A673 (cell line): ENCODE data around the gene DGKQ. TPM values are rescaled to one million over a fixed set of nuclear protein-coding genes. Genes with fewer than 3 reads are reported as not detected.
"Not testable (repeated sequence)": the region's sequence is repeated elsewhere in the genome, so short reads cannot be mapped to it uniquely, and the experiment has no call there.

Experiments used
- BruUV-seq: library from RNA; stranded (reverse); fragments of 400-500 nt; replicated peaks from 2 replicates; lab custom pipeline; 2021; lab: Mats Ljungman, UMichigan
- CTCF ChIA-PET: fragments of 300-600 bp; sonication (Branson Sonifier 250); formaldehyde crosslinking; loops from one replicate; lab custom pipeline; 2022; ENCODE audit warnings: antibody characterized with exemption; lab: Charles Lee
- POLR2A ChIA-PET: fragments of 300-600 bp; sonication (Branson Sonifier 250); formaldehyde crosslinking; loops from one replicate; lab custom pipeline; 2022; ENCODE audit warnings: antibody characterized with exemption; ENCODE audit not compliant: low non-redundant PET; lab: Charles Lee
- DNase-seq: peaks from one replicate; pipeline ENCODE4 v3.0.0-alpha.2; 2015; ENCODE audit warnings: low spot score
- H3K27ac ChIP-seq: fragments of 200-600 bp; sonication (generic); 2 replicates; pipeline ENCODE4 v1.5.1; 2016; ENCODE audit warnings: mixed run types, low read depth, mild to moderate bottlenecking, mixed read lengths, antibody characterized with exemption, low read length; ENCODE audit not compliant: poor library complexity, severe bottlenecking
- H3K27me3 ChIP-seq: fragments of 200-600 bp; sonication (generic); replicated peaks from 2 replicates; pipeline ENCODE4 v1.6.1; 2017; ENCODE audit warnings: mixed run types, low read depth, mild to moderate bottlenecking, mixed read lengths, antibody characterized with exemption, low read length; ENCODE audit not compliant: insufficient read depth, poor library complexity
- H3K36me3 ChIP-seq: fragments of 200-600 bp; sonication (generic); 2 replicates; pipeline ENCODE4 v1.6.1; 2016; ENCODE audit warnings: mixed run types, mild to moderate bottlenecking, mixed read lengths, antibody characterized with exemption, low read length; ENCODE audit not compliant: insufficient read depth, poor library complexity, severe bottlenecking
- H3K4me1 ChIP-seq: fragments of 200-600 bp; sonication (generic); 2 replicates; pipeline ENCODE4 v1.6.1; 2017; ENCODE audit warnings: mixed run types, mild to moderate bottlenecking, mixed read lengths, antibody characterized with exemption, low read length; ENCODE audit not compliant: insufficient read depth, poor library complexity, severe bottlenecking
- H3K4me3 ChIP-seq: fragments of 200-600 bp; sonication (generic); 2 replicates; pipeline ENCODE4 v1.5.1; 2016; ENCODE audit warnings: low read depth, mixed run types, mild to moderate bottlenecking, mixed read lengths, low read length; ENCODE audit not compliant: poor library complexity, severe bottlenecking
- H3K9me3 ChIP-seq: fragments of 200-600 bp; sonication (generic); 2 replicates; pipeline ENCODE4 v1.6.1; 2016; ENCODE audit warnings: mixed run types, low read depth, mild to moderate bottlenecking, mixed read lengths, antibody characterized with exemption, low read length; ENCODE audit not compliant: poor library complexity, severe bottlenecking
- EZH2 ChIP-seq: fragments of 200-600 bp; sonication (generic); IDR thresholded peaks from 2 replicates; pipeline ENCODE4 v1.6.1; 2017; ENCODE audit warnings: borderline replicate concordance, low read depth, mild to moderate bottlenecking, mixed read lengths, antibody characterized with exemption, low read length; ENCODE audit not compliant: poor library complexity, severe bottlenecking
- intact Hi-C: fragments of 100-400 bp; cut with micrococcal nuclease; formaldehyde crosslinking; loops from one replicate; pipeline ENCODE4 v1.10.0; 2022; ENCODE audit not compliant: unreplicated experiment
- total RNA-seq: library from RNA; stranded (reverse); gene quantifications from 2 replicates; pipeline ENCODE4 v1.2.3, GENCODE V29; 2021
- TF ChIP-seq, protein P1 (sequence below): fragments of 300-800, 200-600 bp; sonication (generic); conservative IDR thresholded peaks from 2 replicates; pipeline ENCODE4 v1.5.1; 2017; ENCODE audit warnings: low read depth, mild to moderate bottlenecking, antibody characterized with exemption, low read length, moderate library complexity, mixed read lengths

The DGKQ gene
- total RNA-seq, 1 experiment from 2014 or later = 8.8 TPM

DNA sequence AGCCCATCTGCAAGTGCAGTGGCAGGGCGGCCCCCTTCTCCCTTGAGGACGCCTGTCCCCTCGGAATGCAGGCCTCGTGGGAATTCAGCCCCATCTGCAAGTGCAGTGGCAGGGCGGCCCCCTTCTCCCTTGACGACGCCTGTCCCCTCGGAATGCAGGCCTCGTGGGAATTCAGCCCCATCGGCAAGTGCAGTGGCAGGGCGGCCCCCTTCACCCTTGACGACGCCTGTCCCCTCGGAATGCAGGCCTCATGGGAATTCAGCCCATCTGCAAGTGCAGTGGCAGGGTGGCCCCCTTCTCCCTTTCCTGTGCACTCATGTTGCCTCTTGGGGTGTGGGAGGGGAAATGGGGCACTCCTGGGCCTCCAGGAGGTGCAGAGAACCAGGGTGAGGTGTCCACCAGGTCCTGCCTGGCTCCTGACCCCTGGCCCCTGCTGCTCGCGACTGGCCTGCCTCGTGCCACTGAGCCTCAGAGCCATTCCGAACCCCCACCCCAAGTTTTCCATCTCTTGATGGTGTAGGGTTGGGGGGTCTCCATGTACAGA, 26.6 kb upstream of the DGKQ start:
- no peaks in the 10 kb centered on the region for H3K36me3 ChIP-seq
- H3K27me3 ChIP-seq = peaks cover 85% of the 10 kb centered on the region
- no peak for TF ChIP-seq EZH2
- TF ChIP-seq, protein P1, sequence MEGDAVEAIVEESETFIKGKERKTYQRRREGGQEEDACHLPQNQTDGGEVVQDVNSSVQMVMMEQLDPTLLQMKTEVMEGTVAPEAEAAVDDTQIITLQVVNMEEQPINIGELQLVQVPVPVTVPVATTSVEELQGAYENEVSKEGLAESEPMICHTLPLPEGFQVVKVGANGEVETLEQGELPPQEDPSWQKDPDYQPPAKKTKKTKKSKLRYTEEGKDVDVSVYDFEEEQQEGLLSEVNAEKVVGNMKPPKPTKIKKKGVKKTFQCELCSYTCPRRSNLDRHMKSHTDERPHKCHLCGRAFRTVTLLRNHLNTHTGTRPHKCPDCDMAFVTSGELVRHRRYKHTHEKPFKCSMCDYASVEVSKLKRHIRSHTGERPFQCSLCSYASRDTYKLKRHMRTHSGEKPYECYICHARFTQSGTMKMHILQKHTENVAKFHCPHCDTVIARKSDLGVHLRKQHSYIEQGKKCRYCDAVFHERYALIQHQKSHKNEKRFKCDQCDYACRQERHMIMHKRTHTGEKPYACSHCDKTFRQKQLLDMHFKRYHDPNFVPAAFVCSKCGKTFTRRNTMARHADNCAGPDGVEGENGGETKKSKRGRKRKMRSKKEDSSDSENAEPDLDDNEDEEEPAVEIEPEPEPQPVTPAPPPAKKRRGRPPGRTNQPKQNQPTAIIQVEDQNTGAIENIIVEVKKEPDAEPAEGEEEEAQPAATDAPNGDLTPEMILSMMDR = no peak
- intact Hi-C loops = no loop called here
- H3K27ac ChIP-seq = no peak overlapping the region
- CTCF ChIA-PET = no interaction called here
- DNase-seq = no peak
- no TSS peak for BruUV-seq
- peaks cover 13% of the 10 kb centered on the region for H3K4me1 ChIP-seq
- no peak overlapping the region for H3K4me3 ChIP-seq
- POLR2A ChIA-PET = no interaction called here
- H3K9me3 ChIP-seq = no peaks in the 10 kb centered on the region

DNA sequence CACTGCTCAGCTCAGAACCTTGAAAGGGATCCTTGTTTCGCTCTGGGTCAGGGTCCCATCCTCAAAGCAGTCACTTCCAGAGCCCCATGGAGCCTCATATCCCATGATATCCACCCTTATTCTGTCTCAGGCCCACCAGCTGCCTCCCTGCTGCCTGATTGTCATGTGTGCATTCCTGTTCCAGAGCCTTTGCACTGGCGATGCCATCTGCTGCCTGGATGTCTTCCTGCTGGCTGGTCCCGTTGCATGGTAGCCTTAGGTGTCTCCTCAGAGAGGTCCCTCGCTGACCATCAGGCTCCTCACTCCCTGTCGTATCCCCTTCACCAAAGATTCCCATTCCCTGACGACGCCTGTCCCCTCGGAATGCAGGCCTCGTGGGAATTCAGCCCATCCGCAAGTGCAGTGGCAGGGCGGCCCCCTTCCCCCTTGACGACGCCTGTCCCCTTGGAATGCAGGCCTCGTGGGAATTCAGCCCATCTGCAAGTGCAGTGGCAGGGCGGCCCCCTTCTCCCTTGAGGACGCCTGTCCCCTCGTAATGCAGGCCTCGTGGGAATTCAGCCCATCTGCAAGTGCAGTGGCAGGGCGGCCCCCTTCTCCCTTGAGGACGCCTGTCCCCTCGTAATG, 26.0 kb upstream of the DGKQ start:
- intact Hi-C loops, BruUV-seq, H3K9me3 ChIP-seq, H3K27ac ChIP-seq, POLR2A ChIA-PET, H3K4me3 ChIP-seq, H3K36me3 ChIP-seq: not testable (repeated sequence)
- Histone ChIP-seq H3K27me3 (peaks cover 79% of the 10 kb centered on the region), H3K4me1 (peaks cover 13% of the 10 kb centered on the region)
- CTCF ChIA-PET = interaction anchor here (0.8 kb wide), 1 partner anchor 357 kb away, joined by 3 read pairs; no protein-coding TSS in a partner anchor
- peak; percentile 42 for DNase-seq

DNA sequence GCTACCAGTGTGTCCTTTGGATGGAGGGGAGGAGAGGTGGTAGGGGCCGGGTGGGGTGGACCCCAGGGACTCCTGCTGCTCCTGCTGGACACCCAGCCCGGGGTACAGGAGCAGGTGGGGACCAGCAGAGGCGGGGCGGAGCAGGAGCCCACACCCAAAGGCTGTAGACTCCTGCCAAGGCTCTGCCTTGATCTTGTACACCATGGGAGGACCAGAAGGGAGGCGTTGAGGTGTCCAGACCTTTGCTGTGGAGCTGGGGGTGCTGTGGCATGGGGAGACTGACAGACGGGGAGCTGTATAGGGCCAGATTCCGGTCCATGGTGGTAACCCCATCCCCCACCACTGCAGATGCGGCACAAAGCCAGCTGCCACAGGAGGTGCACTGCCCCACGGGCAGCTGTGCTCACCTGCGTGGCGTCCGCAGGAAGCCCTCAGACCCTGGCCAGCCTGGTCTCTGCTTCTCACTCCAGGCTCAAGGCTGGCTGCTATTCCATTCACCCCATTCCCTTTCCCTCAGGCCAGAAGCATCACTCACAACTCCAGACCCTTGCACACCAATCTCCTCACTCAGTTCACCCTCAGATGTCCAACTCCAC, 24.8 kb upstream of the DGKQ start:
- no TSS peak for BruUV-seq
- no peak for DNase-seq
- Histone ChIP-seq H3K27ac (no peak overlapping the region), H3K36me3 (no peaks in the 10 kb centered on the region), H3K4me1 (peaks cover 13% of the 10 kb centered on the region), H3K27me3 (peaks cover 67% of the 10 kb centered on the region), H3K4me3 (no peak overlapping the region), H3K9me3 (no peaks in the 10 kb centered on the region)
- CTCF ChIA-PET = interaction anchor here (0.8 kb wide), 1 partner anchor 358 kb away, joined by 3 read pairs; no protein-coding TSS in a partner anchor
- intact Hi-C loops = no loop called here
- POLR2A ChIA-PET = no interaction called here
- no peak for TF ChIP-seq EZH2
- TF ChIP-seq, protein P1 = no peak
